A673 (cell line): ENCODE measurements around the gene SLC1A5. TPM values are rescaled to one million over a fixed set of nuclear protein-coding genes. Genes with fewer than 3 reads are reported as not detected.

Experiments used
- BruUV-seq: library from RNA; stranded (reverse); fragments of 400-500 nt; replicated peaks from 2 replicates; lab custom pipeline; 2021; lab: Mats Ljungman, UMichigan
- CTCF ChIA-PET: fragments of 300-600 bp; sonication (Branson Sonifier 250); formaldehyde crosslinking; loops from one replicate; lab custom pipeline; 2022; ENCODE audit warnings: antibody characterized with exemption; lab: Charles Lee
- POLR2A ChIA-PET: fragments of 300-600 bp; sonication (Branson Sonifier 250); formaldehyde crosslinking; loops from one replicate; lab custom pipeline; 2022; ENCODE audit warnings: antibody characterized with exemption; ENCODE audit not compliant: low non-redundant PET; lab: Charles Lee
- DNase-seq: peaks from one replicate; pipeline ENCODE4 v3.0.0-alpha.2; 2015; ENCODE audit warnings: low spot score
- H3K27ac ChIP-seq: fragments of 200-600 bp; sonication (generic); 2 replicates; pipeline ENCODE4 v1.5.1; 2016; ENCODE audit warnings: mixed run types, low read depth, mild to moderate bottlenecking, mixed read lengths, antibody characterized with exemption, low read length; ENCODE audit not compliant: poor library complexity, severe bottlenecking
- H3K27me3 ChIP-seq: fragments of 200-600 bp; sonication (generic); replicated peaks from 2 replicates; pipeline ENCODE4 v1.6.1; 2017; ENCODE audit warnings: mixed run types, low read depth, mild to moderate bottlenecking, mixed read lengths, antibody characterized with exemption, low read length; ENCODE audit not compliant: insufficient read depth, poor library complexity
- H3K36me3 ChIP-seq: fragments of 200-600 bp; sonication (generic); 2 replicates; pipeline ENCODE4 v1.6.1; 2016; ENCODE audit warnings: mixed run types, mild to moderate bottlenecking, mixed read lengths, antibody characterized with exemption, low read length; ENCODE audit not compliant: insufficient read depth, poor library complexity, severe bottlenecking
- H3K4me1 ChIP-seq: fragments of 200-600 bp; sonication (generic); 2 replicates; pipeline ENCODE4 v1.6.1; 2017; ENCODE audit warnings: mixed run types, mild to moderate bottlenecking, mixed read lengths, antibody characterized with exemption, low read length; ENCODE audit not compliant: insufficient read depth, poor library complexity, severe bottlenecking
- H3K4me3 ChIP-seq: fragments of 200-600 bp; sonication (generic); 2 replicates; pipeline ENCODE4 v1.5.1; 2016; ENCODE audit warnings: low read depth, mixed run types, mild to moderate bottlenecking, mixed read lengths, low read length; ENCODE audit not compliant: poor library complexity, severe bottlenecking
- H3K9me3 ChIP-seq: fragments of 200-600 bp; sonication (generic); 2 replicates; pipeline ENCODE4 v1.6.1; 2016; ENCODE audit warnings: mixed run types, low read depth, mild to moderate bottlenecking, mixed read lengths, antibody characterized with exemption, low read length; ENCODE audit not compliant: poor library complexity, severe bottlenecking
- CTCF ChIP-seq: fragments of 300-800, 200-600 bp; sonication (generic); conservative IDR thresholded peaks from 2 replicates; pipeline ENCODE4 v1.5.1; 2017; ENCODE audit warnings: low read depth, mild to moderate bottlenecking, antibody characterized with exemption, low read length, moderate library complexity, mixed read lengths
- EZH2 ChIP-seq: fragments of 200-600 bp; sonication (generic); IDR thresholded peaks from 2 replicates; pipeline ENCODE4 v1.6.1; 2017; ENCODE audit warnings: borderline replicate concordance, low read depth, mild to moderate bottlenecking, mixed read lengths, antibody characterized with exemption, low read length; ENCODE audit not compliant: poor library complexity, severe bottlenecking
- intact Hi-C: fragments of 100-400 bp; cut with micrococcal nuclease; formaldehyde crosslinking; loops from one replicate; pipeline ENCODE4 v1.10.0; 2022; ENCODE audit not compliant: unreplicated experiment
- total RNA-seq: library from RNA; stranded (reverse); gene quantifications from 2 replicates; pipeline ENCODE4 v1.2.3, GENCODE V29; 2021

SLC1A5 gene
- total RNA-seq, 1 experiment from 2014 or later, result 295 TPM

GRCh38 chr19:46760363-46760762 is 28.0 kb downstream of the SLC1A5 start:
- Histone ChIP-seq H3K4me1 (no peaks in the 10 kb centered on the region), H3K27ac (no peak overlapping the region), H3K4me3 (no peak overlapping the region), H3K36me3 (no peaks in the 10 kb centered on the region), H3K27me3 (no peaks in the 10 kb centered on the region), H3K9me3 (no peaks in the 10 kb centered on the region)
- TF ChIP-seq EZH2 (no peak), CTCF (no peak)
- no peak for DNase-seq
- POLR2A ChIA-PET, result no interaction called here
- intact Hi-C loops, result loop anchor here (2.0 kb wide), 1 partner anchor 74 kb away; no protein-coding TSS in a partner anchor
- no TSS peak for BruUV-seq
- CTCF ChIA-PET, result no interaction called here

- TF ChIP-seq CTCF (no peak), EZH2 (no peak)
- ChIA-PET CTCF (no interaction called here), POLR2A (no interaction called here)
- H3K4me3 ChIP-seq, result no peak overlapping the region
- H3K9me3 ChIP-seq, result no peaks in the 10 kb centered on the region
- H3K36me3 ChIP-seq, result no peaks in the 10 kb centered on the region
- BruUV-seq, result no TSS peak
- no peak for DNase-seq
- no peaks in the 10 kb centered on the region for H3K27me3 ChIP-seq
- no peak overlapping the region for H3K27ac ChIP-seq
- no peaks in the 10 kb centered on the region for H3K4me1 ChIP-seq
- intact Hi-C loops, result loop anchor here (2.0 to 5.0 kb wide), 2 partner anchors 75 to 232 kb away; no protein-coding TSS in a partner anchor
Measured at GRCh38 chr19:46759817-46760333, 28.5 kb downstream of the SLC1A5 start.

- H3K9me3 ChIP-seq, result no peaks in the 10 kb centered on the region
- DNase-seq, result no peak
- no peaks in the 10 kb centered on the region for H3K4me1 ChIP-seq
- H3K4me3 ChIP-seq, result no peak overlapping the region
- no peaks in the 10 kb centered on the region for H3K36me3 ChIP-seq
- no peaks in the 10 kb centered on the region for H3K27me3 ChIP-seq
- intact Hi-C loops, result loop anchor here (5.0 kb wide), 1 partner anchor 233 kb away; no protein-coding TSS in a partner anchor
- POLR2A ChIA-PET, result no interaction called here
- no peak overlapping the region for H3K27ac ChIP-seq
- no peak for TF ChIP-seq EZH2
- TF ChIP-seq CTCF, result no peak
- BruUV-seq, result no TSS peak
- CTCF ChIA-PET, result no interaction called here
Measured at GRCh38 chr19:46759206-46759605, 29.2 kb downstream of the SLC1A5 start.
